GOT3 (cell line): ENCODE measurements around the gene IMPDH1.

Experiments used
- DNase-seq: peaks from one replicate; lab custom pipeline; 2025; ENCODE audit warnings: mixed read lengths; lab: John Stamatoyannopoulos, UW

The IMPDH1 gene

DNA sequence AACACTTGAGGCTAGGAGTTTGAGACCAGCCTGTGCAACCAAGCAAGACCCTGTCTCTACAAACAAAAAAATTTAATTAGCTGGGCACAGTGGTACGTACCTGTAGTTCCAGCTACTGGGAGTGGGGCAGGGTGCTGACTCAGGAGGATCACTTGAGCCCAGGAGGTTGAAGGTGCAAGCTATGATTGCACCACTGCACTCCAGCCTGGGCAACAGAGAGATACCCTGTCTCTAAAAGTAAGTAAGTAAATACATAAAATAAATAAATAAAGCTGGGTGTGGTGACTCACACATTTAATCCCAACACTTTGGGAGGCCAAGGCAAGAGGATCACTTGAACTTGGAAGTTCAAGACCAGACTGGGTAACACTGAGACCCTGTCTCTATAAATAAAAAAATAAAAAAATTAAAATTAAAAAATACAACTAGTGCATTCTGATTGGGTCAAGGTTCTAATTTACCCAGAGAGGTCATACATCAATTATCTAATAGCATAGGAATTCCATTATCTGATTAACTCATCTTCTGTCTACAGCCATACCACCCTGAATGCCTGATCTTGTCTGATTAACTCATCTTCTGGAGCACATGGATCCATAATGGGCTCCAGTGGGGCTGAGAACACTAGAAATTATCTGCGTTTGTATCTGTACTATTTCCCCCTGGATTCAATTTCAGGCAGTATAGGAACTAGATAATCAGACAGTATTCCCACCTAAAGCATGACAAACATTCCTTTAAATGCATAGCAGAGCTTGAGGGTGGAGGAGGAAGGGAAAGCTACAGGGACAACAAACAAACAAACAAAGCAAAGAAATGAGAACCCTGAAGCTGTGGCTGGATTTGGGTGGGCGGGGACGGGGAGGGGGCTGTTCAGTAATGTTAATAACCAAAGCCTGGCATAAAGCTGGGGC, 24.9 kb upstream of the IMPDH1 start:
- no peak for DNase-seq

DNA sequence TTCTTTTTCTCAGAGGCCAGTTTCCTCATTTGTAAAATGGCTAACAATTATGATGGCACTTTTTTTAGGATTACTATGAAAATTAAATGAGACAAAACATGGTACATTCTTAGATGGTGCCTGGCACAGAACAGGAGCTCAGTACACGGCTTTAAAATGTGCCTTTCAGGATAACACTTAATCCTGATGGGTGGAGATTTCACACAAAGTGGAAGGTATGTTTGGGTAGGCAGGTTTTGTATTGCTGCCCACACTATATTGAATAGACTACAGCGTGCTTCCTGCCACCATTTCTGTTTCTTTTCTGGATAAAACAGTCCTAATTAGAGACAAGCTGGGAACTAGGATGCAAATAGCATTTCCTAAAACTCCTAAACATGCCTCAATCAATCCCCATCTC, 22.0 kb upstream of the IMPDH1 start:
- no peak for DNase-seq

DNA sequence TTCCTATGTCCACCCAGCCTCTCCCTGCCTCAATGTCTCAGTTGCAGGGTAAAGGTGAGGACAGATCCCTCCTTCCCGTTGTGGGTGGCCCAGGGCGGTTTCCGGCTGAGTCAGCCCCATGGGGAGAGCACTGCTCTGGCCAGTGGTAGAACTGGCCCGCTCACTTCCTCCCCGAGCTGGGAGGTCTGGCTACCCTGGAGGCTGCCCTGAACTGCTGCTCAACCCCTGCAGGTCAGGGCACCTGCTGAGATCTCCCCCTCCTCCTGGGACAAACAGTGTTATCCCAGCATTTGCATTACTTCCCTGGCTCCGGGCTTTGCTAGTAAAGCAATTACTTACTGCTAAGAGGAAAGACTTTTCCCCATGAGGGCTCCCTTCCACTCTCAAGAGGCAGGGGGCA, 21.4 kb upstream of the IMPDH1 start:
- no peak for DNase-seq

DNA sequence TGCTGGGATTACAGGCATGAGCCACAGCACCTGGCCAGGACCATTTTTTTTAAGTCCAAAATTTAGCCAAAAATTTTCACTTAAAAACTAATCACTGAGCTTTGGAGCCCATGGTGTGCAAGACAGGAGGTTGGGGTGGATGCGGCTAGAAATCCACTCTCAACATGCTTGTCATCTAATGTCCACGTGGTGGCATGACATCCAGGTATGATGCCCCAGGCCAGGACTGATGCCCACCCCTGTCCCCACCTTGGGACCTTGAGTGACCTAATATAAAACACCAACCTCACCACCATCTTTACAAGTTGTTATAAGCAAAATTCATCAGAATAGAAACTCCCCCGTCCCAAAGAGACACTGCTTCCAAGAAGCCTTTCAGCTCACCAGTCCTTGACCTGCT, 20.4 kb upstream of the IMPDH1 start:
- no peak for DNase-seq

DNA sequence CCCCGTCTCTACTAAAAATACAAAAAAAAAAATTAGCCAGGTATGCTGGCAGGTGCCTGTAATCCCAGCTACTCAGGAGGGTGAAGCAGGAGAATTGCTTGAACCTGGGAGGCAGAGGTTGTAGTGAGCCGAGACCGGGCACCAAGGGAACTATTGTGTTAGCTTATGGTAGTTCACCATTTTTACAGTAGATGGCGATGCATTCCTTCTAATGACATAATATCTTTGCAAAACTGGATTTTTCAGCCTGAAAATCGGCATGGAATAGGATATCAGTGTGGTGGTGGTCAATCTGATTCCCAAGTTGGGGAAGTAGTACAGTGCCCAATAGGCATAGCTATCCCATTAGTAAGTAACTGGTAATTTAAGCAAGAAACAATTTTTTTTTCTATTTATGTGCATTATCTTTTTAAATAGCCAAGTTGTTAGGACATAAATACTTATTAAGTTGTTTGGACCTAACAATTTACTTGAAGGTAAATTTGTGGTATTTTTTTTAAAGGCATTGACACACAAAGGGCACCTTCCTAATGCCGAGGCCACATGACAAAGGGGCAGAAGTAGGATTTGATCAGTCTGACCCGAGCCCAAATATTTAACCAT, 17.6 kb upstream of the IMPDH1 start:
- DNase-seq, result no peak

DNA sequence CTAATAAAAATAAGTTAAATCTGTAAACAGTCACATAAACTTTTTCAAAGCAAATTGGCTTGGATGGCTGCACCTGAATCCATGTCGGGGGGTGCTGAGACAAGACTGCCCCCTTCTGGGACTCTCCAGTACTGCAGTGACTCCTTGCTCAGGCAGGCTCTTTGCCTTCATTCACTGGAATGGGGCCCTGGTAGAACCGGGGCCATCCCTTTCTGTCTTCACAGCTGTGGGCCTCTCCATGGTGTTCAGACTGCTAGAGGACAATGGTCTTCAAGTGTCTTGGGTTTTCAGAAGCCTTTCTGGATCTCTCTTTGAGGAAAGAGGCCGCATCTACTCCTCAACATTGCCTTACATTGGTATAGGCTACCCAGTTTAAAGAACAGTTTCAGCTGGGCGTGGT, 16.1 kb upstream of the IMPDH1 start:
- DNase-seq, result no peak

DNA sequence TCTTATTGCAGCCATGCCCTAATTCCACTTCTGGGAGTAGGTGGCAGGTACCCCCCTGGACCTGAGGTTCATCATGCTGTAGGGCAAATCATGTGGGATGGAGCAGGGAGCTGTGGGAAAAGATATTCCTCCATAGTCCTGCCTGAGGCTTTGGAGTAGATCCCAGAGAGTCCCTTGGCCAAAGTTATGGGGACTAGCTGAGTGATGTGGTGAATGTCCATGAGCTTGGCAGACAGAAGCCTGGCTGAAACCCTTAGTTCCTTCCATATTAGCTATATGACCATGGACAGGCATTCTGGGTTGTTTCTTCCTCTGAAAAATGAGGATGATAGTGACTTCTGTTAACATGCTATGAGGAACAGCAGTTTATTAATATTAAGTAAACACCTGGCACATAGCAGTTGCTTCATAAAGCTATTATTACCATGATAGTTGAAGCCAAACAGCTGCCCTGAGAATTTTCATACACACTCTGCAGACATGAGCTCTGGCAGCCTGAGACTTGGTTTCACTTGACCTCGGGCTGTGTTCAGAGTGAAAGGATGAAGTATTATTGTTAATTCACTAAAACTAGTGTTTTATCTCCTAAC, 15.0 kb upstream of the IMPDH1 start:
- DNase-seq, result no peak

DNA sequence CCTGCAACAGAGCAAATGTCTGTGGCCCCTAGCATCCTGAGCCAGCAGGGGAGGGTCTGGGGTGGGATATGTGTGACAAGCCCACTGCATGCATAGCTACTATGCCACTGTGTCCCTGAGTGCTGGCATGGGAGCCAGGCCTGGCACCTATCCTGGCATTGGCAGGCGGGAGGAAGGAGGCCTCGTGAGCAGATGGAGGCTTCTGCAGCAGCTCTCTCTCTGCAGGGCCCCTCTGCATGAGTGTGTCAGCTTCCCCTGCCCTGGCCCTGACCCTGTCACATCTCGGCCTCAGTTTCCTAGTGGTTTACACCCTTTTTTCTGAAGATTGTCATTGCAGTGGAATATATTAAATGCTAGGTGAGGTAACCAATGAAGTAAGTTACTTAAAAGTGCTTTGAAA, 13.1 kb upstream of the IMPDH1 start:
- no peak for DNase-seq

DNA sequence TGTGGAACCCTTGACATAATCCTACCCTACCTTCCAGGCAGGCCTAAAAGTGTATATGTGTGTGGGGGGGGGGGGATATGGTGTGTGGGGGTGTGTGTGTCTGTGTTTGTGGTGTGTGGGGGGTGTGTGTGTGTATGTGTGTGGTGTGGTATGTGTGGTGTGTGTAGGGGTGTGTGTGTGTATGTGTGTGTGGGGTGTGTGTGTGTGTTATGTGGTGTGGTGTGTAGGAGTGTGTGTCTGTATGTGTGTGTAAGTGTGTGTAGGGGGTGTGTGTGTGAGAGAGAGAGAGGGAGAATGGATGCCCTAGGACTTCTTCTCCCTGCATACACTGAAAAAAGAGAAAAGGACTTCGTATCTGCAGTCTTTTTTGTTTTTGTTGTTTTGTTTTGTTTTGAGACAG, 12.3 kb upstream of the IMPDH1 start:
- no peak for DNase-seq

DNA sequence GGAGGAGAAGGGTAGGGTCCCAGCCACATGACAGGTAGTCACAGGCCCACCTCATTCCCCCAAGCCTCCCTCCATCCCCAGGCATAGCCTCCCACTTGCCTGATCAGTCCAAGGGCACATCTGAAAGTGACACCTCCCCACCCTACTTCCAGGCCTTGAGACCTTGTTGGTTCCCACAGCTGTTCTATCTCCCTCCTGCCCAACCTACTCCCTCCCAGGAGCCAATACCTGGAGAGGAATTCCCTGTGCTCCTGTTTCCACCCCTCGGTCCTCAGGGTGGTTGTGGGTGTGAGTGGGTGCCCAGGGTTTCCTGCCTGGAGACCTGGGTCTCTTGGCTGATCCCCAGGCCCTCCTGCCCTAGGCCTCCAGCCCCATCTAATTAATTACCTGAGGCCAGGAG, 11.6 kb upstream of the IMPDH1 start:
- no peak for DNase-seq

DNA sequence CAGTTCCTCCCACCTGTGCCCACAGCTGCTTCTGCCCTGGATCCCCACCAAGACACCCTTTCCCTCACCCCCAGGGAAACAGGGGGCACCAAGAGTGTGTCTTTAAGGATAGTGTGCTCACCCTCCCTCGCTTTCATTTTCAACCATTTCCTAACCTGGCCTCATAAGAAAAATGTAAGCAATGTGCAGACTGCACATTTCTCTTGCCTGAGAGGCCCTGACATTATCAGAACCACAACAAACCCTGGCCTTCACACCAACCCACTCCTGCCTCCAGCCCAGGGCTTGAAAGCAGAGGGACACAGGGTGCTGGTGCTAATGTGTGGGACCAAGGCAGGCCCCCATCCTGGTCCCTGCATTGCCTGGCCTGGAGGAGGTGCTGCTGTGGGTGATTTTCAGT, 11.0 kb upstream of the IMPDH1 start:
- DNase-seq, result no peak

DNA sequence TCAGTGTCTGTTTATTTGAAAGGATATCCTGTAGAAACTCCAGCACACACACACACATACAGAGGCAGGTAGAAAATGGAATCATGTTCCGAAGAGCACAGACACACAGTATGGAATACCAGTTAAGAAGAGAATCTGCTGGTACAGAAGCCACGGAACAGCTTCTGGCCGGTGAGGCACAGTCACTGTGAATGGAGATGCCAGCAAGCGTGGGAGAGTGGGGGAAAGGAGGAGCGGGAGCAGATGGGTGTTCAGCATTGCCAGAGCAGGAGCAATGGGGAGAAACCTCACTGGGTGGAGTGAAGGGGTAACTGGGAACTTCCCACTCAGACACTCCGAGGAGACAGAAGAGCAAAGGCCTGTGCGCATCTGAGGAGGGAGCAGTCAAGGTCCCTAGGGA, 9.5 kb upstream of the IMPDH1 start:
- no peak for DNase-seq

DNA sequence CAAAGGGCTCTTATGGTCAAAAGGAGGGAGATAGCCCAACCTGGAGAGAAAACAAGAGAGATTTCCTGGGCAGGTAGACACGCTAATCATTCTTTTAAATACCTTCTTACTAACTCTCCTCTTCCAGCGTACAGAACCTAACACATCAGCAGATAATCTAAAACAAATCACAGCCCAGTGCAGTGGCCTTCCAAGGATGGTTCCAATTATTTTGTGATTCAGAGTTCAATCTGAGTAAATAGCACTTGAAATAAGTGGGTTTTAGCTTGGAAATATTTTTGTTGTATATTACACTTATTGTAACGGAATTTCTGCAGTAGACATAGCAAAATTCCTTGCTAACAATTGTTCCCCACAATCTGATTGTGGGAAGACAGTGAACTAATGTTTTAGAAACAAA, 7.3 kb upstream of the IMPDH1 start:
- DNase-seq, result no peak

DNA sequence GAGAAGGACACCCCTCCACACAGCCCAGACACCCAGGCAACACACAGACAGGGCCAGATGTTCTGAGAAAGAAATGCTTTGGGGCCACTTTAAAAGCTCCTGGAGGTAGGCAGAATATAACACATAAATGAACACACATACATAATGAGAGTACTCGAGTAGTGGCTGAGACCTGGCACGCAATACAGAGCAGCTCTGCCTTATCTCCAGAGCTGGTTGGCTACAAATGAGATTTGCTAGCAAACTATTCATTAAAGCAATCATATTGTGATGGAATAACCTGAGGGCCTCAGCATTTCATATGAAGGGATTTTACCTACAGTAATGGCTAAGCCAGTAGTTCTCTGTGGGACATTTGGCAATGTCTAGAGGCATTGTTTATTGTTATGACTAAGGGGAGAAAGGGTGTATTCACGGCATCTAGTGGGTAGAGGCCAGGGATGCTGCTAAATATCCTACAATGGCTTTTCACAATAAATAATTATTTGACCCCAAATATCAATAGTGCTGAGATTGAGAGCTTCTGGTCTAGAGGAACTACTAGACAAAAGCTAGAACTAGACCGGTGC, 5.5 kb upstream of the IMPDH1 start:
- DNase-seq, result no peak

DNA sequence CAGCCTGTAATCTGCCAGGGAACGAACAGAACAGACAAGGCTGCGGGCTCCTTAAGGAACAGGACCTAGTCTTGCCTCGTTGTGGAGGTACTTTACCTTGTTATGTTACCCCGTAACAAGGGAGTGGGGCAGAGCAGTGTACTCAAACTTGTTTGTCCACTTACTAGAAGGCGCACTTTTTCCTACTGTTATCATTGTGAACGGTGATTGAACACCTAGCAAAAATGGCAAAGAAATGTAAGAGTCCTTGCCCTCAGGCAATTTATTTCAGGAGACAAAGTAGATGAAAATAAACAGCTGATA, 620 bp upstream of the IMPDH1 start:
- no peak for DNase-seq

DNA sequence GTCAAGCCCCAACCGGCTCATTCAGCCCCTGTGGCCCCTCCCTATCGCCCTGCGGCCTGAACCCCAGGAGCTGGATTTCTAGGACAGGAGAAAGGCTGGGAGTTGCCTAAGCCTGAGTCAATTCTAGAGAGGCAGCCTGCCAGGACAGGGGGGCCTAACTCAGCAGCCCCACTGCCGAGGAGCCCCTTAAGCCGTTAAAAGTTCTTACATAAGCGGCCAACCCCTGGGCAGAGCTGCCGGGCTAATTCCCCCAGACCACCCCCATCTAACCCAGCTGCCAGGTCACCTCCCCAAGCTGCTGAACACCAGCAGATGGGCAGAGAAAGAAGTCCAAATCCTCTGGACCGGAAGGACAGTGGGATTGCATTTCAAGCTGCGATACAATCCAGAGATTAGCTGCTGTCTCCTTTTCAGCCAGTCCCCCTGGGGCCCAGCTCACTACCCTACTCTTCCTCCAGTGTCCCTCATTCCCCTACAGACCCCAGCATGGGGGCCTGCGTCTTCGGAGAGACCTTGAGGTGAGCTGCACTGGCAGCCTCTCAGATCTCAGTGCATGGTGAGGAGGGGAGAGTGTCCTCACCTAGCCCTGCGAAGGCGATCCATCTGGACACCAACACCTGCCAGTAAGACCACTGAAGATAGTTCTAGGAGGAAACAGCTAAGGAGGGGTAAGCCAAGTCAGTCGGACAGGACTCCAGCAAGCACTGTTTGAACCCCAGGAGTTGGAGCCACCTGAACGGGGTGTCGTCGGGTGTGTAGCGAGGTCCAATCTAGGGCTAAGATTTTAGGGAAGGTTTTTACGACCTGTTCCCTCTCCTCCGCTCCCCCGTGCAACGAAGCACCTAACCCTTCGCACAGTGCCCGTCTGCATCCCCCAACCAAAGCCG, 830 bp downstream of the IMPDH1 start:
- no peak for DNase-seq

DNA sequence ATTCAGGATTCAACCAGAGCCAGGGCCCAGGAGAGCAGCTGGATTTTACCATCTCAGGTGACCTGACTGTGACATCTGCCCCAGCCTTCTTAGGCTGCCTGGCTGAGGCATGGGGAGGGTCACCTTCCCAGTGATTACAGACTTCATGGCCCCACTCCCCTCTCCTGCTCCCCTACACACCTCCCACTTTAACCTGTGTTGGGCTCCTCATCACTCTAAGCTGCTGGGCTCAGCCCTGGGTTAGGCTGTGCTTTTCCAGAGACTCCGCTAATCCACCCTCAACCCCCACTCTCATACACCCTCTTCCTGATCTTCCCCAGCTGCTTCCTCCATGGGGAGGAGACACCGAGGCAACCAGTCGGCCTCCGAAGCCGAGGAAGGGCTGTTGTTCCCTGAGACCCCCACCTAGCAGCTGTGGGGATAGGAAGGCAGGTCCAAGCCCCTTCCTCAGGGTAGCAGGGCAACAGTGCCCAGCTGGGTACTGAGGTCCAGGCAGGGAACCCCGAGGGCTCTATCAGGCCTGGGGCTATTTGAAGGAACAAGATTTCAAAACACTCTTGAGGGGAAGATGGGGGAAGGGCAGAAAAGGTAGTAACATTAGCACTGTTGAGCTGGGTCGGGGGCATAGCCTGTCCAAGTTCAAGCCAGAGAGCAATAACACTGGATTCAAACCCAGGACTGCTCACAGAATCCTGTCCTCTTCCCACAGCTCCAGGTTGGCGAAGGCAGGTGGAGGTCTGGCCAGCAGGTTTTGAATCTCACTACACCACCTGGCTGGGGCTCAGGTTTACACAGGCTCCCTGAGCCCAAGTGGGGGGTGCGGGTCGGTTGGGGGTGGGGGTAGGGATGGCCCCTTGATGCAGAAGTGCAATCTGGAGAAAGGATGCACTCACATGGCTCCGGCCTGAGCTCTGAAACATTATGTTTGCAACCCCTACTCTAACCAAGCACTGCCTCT, 1.8 kb downstream of the IMPDH1 start:
- DNase-seq, result no peak

DNA sequence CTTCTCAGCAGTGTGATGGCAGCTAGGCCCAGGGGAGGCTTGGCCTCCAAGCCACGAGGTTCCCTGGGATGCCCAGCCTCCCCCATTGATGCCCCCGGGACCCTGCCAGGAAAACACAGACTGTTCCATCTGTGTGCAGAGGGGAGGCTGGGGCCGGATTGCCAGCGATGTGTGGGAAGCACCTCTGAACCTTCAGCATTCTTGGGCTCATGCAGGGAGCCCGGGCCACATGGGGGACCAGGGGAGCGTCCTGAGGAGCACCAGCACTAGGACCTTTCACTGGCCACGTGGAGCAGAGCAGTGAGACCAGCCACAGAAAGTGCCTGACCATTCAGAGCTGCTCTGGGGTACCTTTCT, 2.6 kb downstream of the IMPDH1 start:
- no peak for DNase-seq

DNA sequence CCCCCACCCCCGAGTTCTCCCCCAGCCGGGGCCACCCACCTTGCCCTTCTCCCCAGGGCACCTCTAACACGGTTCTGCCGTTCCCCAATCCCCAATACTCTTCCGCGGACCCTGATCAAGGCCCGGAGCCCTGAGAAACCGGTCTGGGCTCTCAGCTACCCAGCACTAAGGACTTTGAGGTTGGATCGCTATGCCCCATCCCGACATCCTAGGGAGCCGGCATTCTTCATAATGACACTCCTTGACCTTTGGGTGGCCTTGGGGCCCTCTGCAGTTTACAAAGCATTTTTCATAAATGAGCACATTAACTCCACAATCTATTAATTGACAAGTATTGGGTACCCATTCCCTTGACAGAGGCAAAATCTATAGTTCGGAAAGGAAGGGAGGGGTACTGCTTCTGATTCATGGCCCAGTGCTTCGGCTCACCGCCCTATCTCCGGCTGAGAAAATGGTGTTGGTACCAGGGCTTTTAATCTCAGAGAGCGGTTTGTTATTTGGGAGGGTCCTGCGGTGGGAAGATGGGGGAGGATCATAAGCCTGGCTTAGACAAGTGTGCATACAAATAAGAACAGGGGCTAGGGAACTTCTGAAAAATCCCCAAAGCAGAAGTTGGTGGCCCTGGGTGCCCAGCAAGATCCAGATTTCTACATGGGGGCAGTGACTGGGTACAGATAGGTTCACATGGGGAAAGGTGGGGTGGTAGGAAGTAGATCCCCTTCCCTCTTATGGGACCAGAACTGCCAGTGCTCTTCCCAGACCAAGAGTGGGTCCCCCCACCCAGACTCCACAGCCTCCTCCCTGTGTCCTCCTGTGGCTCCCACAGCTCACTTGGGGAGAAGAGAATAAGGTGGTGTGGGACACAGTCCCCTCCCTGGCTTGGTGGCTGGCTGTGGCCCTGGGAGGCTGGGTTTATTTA, 3.2 kb downstream of the IMPDH1 start:
- no peak for DNase-seq
